ENCODE results near the gene B3GALT6.

The B3GALT6 gene

GRCh38 chr1:1281533-1282321, 49.7 kb downstream of the B3GALT6 start:
- TF ChIP-seq MYC (IDR thresholded peaks at IDR 0.05; ENCODE audit: low read depth, low read length) (no peak), POLR2A (IDR thresholded peaks at IDR 0.05; ENCODE audit: extremely low read depth, insufficient read length) (no peak), CTCF (IDR thresholded peaks at IDR 0.05; ENCODE audit: low read depth, low read length) (no peak), MAX (IDR thresholded peaks at IDR 0.05; ENCODE audit: low read depth, low read length) (no peak)
- H3K4me3 ChIP-seq (ENCODE audit: low read depth, low read length): no peak overlapping the region
- DNase-seq (ENCODE audit: low read depth): no peak

- no peak overlapping the region for H3K4me3 ChIP-seq (ENCODE audit: low read depth, low read length)
- DNase-seq (ENCODE audit: low read depth): no peak
- no peak for TF ChIP-seq POLR2A (IDR thresholded peaks at IDR 0.05; ENCODE audit: extremely low read depth, insufficient read length)
- TF ChIP-seq MAX (IDR thresholded peaks at IDR 0.05; ENCODE audit: low read depth, low read length): no peak
- TF ChIP-seq CTCF (IDR thresholded peaks at IDR 0.05; ENCODE audit: low read depth, low read length): no peak
- no peak for TF ChIP-seq MYC (IDR thresholded peaks at IDR 0.05; ENCODE audit: low read depth, low read length)
These were observed 51.0 kb downstream of the B3GALT6 start for GRCh38 chr1:1282998-1283397.

- no peak overlapping the region for H3K4me3 ChIP-seq (ENCODE audit: low read depth, low read length)
- TF ChIP-seq CTCF (IDR thresholded peaks at IDR 0.05; ENCODE audit: low read depth, low read length): no peak
- TF ChIP-seq MYC (IDR thresholded peaks at IDR 0.05; ENCODE audit: low read depth, low read length): no peak
- TF ChIP-seq POLR2A (IDR thresholded peaks at IDR 0.05; ENCODE audit: extremely low read depth, insufficient read length): no peak
- TF ChIP-seq MAX (IDR thresholded peaks at IDR 0.05; ENCODE audit: low read depth, low read length): no peak
- DNase-seq (ENCODE audit: low read depth): no peak
These were observed 51.8 kb downstream of the B3GALT6 start for GRCh38 chr1:1283821-1284220.
